Uterus (tissue), 2 donors: ENCODE data around the gene ZNF710.

Experiments used
- CTCF ChIP-seq, 4 experiments: fragments of 200-600 bp in 2 of 4; fragments of 450-650 bp in 2 of 4; sonication (generic) in 2 of 4; IDR thresholded peaks; one replicate each; pipeline ENCODE4 v1.5.1; 2016 to 2019; ENCODE audit warnings: antibody characterized with exemption in 4 of 4, mild to moderate bottlenecking in 2 of 4, moderate library complexity in 1 of 4
- POLR2A ChIP-seq, 2 donors: fragments of 450-650 bp; IDR thresholded peaks; one replicate each; pipeline ENCODE4 v1.6.1; 2016; ENCODE audit warnings: antibody characterized with exemption in 2 of 2, mild to moderate bottlenecking in 1 of 2, moderate library complexity in 1 of 2

GRCh38 chr15:90011705-90012104, 10.6 kb downstream of the ZNF710 start:
- TF ChIP-seq CTCF (IDR thresholded peaks at IDR 0.05): no peak
- TF ChIP-seq POLR2A (IDR thresholded peaks at IDR 0.05): no peak
